Measurements from ENCODE around the gene SHC2.
"Not testable (repeated sequence)": the region's sequence is repeated elsewhere in the genome, so short reads cannot be mapped to it uniquely, and the experiment has no call there.

SHC2 gene

DNA sequence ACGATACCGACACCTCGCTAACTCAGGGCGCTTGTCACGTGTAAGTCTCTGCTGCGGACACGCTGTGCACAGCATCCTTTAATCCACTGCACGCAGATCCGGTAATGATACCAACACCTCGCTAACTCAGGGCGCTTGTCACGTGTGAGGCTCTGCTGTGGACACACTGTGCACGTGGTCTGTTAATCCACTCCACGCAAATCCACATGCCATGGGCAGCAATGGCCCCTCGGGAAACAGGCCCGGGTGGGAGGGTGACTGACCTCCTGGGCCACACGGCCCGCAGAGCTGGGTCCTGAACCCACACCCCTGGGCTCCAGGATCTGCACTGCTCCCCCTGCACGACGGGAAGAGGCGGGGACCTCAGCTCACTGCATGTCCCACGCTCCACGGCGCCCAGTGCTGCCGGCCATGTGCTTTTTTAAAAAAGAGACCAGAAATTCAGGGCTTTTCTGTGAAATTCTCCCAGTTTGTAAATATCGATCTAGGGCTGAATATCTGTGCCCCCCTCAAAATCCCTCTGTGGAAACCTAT, 16.1 kb downstream of the SHC2 start:
- FAIRE-seq = no peak

- no peak for FAIRE-seq
Observed at GRCh38 chr19:443005-443404, 17.8 kb downstream of the SHC2 start.

DNA sequence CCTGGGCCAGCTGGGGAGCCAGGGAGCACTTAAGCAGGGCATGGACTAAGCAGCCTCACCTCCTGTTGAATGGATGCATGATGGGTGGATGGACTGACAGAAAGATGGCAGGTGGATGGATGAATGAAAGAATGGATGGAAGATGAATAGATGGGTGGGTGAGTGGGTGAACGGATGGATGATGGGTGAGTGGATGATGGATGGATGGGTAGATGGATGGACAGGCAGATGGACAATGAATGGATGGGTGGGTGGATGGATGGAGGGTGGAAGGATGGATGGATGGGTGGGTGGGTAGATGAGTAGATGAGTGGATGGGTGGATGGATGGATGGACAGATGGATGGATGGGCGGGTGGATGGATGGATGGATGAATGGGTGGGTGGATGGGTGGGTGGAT, 18.7 kb downstream of the SHC2 start:
- FAIRE-seq = no peak

DNA sequence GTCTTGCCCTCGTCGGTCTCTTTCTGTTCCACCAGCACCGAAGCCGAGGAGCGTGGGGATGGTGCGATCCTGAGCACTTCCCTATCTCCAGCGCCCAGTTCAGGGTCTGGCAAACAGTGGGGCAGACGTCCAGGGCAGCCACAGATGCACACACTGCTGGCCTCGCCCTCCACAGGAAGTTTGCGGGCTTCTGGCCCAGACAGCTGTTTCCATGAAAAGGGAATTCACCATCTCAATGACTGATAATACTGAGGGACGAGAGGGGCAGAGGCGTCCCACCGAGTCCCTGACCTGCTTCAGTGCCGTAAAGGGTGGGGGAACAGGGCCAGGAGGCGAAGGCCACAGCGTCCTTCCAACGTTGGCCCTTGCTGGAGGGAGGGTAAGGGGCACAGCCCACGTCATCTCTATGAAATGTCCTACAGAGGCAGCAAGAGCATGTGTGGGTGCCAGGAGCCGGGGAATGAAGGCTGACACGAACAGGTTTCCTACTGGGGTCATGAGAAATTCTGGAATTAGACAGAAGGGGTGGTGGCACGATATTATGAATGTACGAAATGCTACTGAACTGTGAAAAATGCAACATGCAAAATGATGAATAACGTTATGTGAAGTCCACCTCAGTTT, 19.5 kb downstream of the SHC2 start:
- no peak for FAIRE-seq

GRCh38 chr19:440391-441212, 20.2 kb downstream of the SHC2 start:
- no peak for FAIRE-seq

DNA sequence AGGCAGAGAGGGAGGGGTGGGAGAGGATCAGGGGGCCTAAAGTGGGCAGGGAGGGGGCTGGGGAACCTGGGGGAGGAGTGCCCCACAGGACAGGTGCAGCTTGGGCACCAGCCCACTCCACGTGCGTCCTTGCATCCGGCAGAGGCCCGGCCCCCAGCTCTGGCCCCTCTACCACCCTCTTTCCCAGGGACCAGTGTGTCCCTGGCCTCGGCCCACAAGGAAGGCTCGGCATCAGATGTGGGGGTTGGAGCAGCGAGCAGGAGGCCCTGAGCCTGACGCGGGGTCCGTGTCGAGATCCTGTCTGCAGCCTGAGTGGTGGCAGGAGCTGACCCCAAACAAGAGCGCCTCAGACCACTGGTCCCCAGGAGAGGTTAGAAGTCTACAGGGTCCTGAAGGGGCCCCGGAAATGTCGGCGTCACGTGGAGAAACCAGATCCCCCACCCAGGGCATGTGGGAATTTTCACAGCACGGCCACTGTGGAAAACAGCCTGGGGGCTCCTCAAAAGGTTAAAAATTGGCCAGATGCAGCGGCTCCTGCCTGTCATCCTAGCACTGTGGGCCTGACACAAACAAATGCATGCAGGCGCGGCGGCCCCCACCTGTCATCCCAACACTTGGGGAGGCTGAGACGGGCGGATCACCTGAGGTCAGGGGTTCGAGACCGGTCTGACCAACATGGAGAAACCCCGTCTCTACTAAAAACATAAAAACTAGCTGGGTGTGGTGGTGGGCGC, 21.5 kb downstream of the SHC2 start:
- no peak for FAIRE-seq

DNA sequence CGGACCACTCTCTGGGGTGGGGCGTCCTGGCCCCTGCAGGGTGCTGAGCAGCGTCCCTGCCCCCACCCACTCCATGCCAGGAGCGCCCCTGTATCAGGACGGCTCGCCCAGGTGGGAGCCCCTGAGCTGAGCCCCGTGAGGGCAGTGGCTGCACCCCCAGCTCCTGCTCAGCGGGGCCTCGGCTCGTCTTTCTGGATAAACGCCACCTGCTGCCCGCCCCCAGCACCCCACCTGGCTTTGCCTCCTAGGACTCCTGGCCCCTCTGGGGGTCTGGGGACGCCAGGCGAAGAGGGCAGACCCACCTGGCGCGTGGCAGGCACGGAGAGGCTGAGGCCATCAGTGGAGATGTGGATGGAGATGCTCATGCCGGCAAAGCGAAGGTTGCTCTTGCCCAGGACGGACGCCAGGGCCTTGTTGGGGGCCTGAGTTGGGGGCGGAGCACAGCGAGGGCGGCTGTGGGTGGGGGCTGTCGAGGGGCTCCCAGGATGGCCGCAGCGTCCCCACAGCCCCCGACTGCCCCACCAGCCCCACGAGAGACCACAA, 22.3 kb downstream of the SHC2 start:
- FAIRE-seq = no peak

DNA sequence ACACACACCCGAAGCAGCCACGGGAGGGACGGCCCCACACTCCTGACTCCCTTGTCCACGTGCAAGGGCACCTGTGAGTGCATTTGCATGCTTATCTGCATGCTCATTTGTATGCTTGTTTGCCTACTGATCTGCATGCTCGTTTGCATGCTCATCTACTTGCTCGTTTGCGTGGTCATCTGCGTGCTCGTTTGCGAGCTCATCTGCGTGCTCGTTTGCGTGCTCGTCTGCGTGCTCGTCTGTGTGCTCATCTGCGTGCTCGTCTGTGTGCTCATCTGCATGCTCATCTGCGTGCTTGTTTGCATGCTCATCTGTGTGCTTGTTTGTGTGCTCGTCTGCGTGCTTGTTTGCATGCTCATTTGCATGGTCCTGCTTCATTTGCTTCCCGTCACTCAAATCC, 23.8 kb downstream of the SHC2 start:
- no peak for FAIRE-seq

GRCh38 chr19:436413-436950, 24.4 kb downstream of the SHC2 start:
- FAIRE-seq = no peak

DNA sequence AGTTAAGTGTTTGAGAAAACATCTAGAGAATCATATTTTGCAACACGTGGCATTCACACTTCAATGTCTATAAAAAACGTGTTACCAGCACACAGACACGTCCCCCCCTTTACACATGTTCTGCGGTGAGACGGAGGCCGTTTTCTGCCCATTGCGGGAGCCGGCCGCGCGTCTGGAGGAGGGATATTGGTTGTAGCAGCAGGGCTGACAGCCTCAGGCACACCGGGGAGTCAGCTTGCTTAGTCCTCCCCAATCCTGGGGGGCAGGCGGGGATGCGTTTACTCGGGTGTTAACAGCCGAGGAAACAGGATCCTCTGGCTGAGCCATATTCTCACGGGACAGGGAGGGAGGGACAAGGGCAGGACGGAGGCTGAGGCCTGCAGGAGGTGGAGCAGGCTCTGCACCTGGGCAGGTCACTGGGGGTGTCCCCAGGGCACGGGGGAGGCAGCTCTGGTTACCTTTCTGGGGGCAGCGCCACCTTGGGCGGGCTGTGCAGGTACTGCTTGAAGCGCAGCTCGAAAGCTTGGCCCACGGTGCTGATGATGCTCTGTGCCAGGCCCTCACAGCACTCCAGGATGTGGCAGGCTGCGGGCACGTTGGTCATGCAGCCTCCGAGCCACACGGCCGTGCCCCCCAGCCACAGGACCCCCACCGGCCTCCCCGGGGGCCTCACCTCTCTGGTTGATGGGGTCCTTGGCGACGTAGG, 25.0 kb downstream of the SHC2 start:
- FAIRE-seq = no peak

GRCh38 chr19:435056-435706, 25.7 kb downstream of the SHC2 start:
- no peak for FAIRE-seq

- FAIRE-seq = no peak
Observed at GRCh38 chr19:434152-434960, 26.5 kb downstream of the SHC2 start.

- FAIRE-seq = no peak
Observed at GRCh38 chr19:430701-431100, 30.1 kb downstream of the SHC2 start.

DNA sequence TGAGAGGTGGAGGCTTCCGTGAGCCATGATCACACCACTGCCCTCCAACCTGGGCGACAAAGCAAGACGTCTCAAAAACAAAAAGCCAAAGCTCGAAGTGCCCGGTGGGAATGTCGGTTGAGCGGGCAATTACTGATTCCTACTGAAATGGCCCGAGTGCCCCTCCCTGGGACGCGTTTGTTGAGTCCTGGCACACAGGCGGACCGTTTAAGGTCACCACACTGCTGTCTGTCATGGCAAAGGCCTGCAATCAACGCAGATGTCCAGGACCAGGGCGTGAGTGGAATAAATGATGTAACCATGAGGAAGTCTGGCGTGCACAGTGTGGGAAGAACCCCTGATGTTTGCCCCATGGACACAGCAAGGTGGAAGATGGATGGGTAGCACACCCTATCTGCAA, 32.7 kb downstream of the SHC2 start:
- FAIRE-seq = no peak

DNA sequence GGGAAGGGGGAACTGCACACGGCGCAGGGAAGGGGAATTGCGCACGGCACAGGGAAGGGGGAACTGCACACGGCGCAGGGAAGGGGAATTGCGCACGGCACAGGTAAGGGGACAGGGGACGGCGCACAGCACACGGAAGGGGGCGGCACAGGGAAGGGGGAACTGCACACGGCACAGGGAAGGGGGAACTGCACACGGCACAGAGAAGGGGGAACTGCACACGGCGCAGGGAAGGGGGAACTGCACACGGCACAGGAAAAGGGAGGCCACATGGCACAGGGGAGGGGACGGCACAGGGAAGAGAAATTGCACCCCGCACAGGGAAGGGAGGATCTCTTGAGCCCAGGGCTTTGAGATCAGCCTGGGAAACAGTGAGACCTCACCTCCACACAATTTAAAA, 33.2 kb downstream of the SHC2 start:
- FAIRE-seq = not testable (repeated sequence)

DNA sequence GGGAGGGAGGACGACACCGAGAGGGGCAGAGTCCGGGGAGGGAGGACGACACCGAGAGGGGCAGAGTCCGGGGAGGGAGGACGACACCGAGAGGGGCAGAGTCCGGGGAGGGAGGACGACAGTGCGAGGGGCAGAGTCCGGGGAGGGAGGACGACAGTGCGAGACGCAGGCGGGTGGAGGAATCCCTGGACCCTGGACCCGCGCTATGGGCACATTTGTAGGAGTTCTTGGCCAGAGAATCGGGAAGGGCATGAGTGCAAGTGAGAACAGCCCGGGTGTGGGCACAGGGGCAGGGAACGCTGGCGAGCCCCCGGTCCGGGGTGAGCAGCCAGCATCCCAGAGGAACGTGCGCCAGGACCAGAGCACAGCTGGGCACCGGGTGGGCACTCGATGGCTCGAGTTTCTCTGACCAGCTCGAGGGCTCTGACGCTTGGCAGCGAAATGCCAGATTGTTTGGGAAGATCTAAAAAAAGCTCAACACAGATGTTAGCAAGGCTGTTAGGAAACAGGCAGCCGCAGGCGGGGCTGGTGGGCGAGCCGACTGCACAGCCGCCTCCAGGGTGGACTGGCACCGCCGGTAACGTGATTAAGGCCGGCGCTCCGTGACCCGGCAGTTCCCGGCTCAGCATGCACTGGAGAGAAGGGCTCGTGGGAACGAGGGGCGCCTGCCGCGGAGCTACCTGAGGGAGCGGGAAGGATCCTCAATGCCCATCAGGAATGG, 33.9 kb downstream of the SHC2 start:
- FAIRE-seq = no peak

GRCh38 chr19:425056-425455, 35.8 kb downstream of the SHC2 start:
- FAIRE-seq = no peak

- FAIRE-seq = no peak
Observed at GRCh38 chr19:424546-424945, 36.3 kb downstream of the SHC2 start.

GRCh38 chr19:423691-424466, 37.0 kb downstream of the SHC2 start:
- FAIRE-seq = no peak

DNA sequence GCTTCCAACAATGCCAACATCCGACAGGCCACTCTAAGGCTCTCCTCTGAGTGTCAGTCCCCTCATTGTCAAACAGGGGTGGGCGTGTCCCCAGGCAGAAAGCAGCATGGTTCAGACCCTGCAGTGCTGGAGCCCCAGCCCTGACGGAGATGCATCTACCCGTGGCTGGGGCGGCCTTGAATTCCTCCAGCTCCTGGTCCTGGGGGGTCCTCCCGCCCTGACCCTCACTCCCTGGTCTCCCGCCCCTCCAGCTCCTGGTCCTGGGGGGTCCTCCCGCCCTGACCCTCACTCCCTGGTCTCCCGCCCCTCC, 38.0 kb downstream of the SHC2 start:
- not testable (repeated sequence) for FAIRE-seq

Data from islet of Langerhans (tissue), 1 donor.